Fibroblast of lung (primary cell): ENCODE data around the gene BMP7. TPM values are rescaled to one million over a fixed set of nuclear protein-coding genes. Genes with fewer than 3 reads are reported as not detected.

Source experiments
- DNase-seq, 2 donors: peaks; one replicate each; pipeline versions ENCODE4 v3.0.0 to v3.0.0-alpha.2; 2010; ENCODE audit warnings: low read depth in 2 of 2
- H2AFZ ChIP-seq: 2 replicates; pipeline ENCODE4 v1.5.1; 2012; ENCODE audit warnings: low read length, control low read depth, inconsistent platforms
- H3K27ac ChIP-seq: 2 replicates; pipeline ENCODE4 v1.5.1; 2011; ENCODE audit warnings: low read length, control low read depth; ENCODE audit not compliant: insufficient read depth
- H3K27me3 ChIP-seq: 2 replicates; pipeline ENCODE4 v1.5.1; 2011; ENCODE audit warnings: mild to moderate bottlenecking, low read length; ENCODE audit not compliant: control insufficient read depth, insufficient read depth
- H3K36me3 ChIP-seq: 2 replicates; pipeline ENCODE4 v1.5.1; 2011; ENCODE audit warnings: low read length; ENCODE audit not compliant: control insufficient read depth, insufficient read depth
- H3K4me1 ChIP-seq: 2 replicates; pipeline ENCODE4 v1.5.1; 2011; ENCODE audit warnings: low read length; ENCODE audit not compliant: control insufficient read depth, insufficient read depth; ENCODE audit errors: extremely low read depth
- H3K4me2 ChIP-seq: 2 replicates; pipeline ENCODE4 v1.5.1; 2011; ENCODE audit warnings: low read length, control low read depth; ENCODE audit not compliant: insufficient read depth; ENCODE audit errors: extremely low read depth
- H3K4me3 ChIP-seq, 4 experiments: fragments of 200-600 bp in 1 of 4; sonication (generic) in 1 of 4; replicated peaks in 1 of 4; 2 replicates each; pipeline ENCODE4 v1.5.1; 2011 to 2016; ENCODE audit warnings: low read length in 4 of 4, low read depth in 3 of 4, mild to moderate bottlenecking in 3 of 4, control low read depth in 2 of 4, inconsistent platforms in 1 of 4, mixed read lengths in 1 of 4; ENCODE audit not compliant: insufficient read depth in 1 of 4; ENCODE audit errors: control extremely low read depth in 1 of 4
- H3K79me2 ChIP-seq: 2 replicates; pipeline ENCODE4 v1.5.1; 2012; ENCODE audit warnings: mild to moderate bottlenecking, low read length, inconsistent platforms; ENCODE audit not compliant: control insufficient read depth, insufficient read depth
- H3K9ac ChIP-seq: 2 replicates; pipeline ENCODE4 v1.5.1; 2011; ENCODE audit warnings: mild to moderate bottlenecking, low read length, control low read depth; ENCODE audit not compliant: insufficient read depth
- H3K9me3 ChIP-seq: 2 replicates; pipeline ENCODE4 v1.5.1; 2012; ENCODE audit warnings: low read depth, low read length; ENCODE audit not compliant: control insufficient read depth, insufficient read depth
- H4K20me1 ChIP-seq: 2 replicates; pipeline ENCODE4 v1.5.1; 2011; ENCODE audit warnings: low read length; ENCODE audit not compliant: control insufficient read depth, insufficient read depth; ENCODE audit errors: extremely low read depth
- EZH2 ChIP-seq: IDR thresholded peaks from 2 replicates; pipeline ENCODE4 v1.5.1; 2012; ENCODE audit warnings: low read length, control low read depth, mild to moderate bottlenecking; ENCODE audit errors: missing control alignments
- polyA plus RNA-seq, 2 donors: library from polyadenylated mRNA; depleted of rRNA in 1 of 2; stranded (reverse) in 1 of 2; unstranded in 1 of 2; fragments of >200 nt; gene quantifications; 2 replicates each; pipeline ENCODE4 v1.2.1, GENCODE V29; 2011 to 2012; ENCODE audit warnings: missing spikeins in 1 of 2
- total RNA-seq: library from RNA; depleted of rRNA; stranded (reverse); fragments of >200 nt; gene quantifications from 2 replicates; pipeline ENCODE4 v1.2.1, GENCODE V29; 2014
- TF ChIP-seq, protein P1 (sequence below), 2 donors: IDR thresholded peaks in 1 of 2; conservative IDR thresholded peaks in 1 of 2; 1 replicate in 1 of 2; 2 replicates in 1 of 2; pipeline ENCODE4 v1.5.1; 2011 to 2012; ENCODE audit warnings: low read length in 2 of 2, control low read depth in 1 of 2, inconsistent platforms in 1 of 2, low read depth in 1 of 2, mild to moderate bottlenecking in 1 of 2

Gene BMP7
- total and polyA plus RNA-seq, 2 donors (not counting 1 experiment from before 2014, with no cell fraction given), result not detected

DNA sequence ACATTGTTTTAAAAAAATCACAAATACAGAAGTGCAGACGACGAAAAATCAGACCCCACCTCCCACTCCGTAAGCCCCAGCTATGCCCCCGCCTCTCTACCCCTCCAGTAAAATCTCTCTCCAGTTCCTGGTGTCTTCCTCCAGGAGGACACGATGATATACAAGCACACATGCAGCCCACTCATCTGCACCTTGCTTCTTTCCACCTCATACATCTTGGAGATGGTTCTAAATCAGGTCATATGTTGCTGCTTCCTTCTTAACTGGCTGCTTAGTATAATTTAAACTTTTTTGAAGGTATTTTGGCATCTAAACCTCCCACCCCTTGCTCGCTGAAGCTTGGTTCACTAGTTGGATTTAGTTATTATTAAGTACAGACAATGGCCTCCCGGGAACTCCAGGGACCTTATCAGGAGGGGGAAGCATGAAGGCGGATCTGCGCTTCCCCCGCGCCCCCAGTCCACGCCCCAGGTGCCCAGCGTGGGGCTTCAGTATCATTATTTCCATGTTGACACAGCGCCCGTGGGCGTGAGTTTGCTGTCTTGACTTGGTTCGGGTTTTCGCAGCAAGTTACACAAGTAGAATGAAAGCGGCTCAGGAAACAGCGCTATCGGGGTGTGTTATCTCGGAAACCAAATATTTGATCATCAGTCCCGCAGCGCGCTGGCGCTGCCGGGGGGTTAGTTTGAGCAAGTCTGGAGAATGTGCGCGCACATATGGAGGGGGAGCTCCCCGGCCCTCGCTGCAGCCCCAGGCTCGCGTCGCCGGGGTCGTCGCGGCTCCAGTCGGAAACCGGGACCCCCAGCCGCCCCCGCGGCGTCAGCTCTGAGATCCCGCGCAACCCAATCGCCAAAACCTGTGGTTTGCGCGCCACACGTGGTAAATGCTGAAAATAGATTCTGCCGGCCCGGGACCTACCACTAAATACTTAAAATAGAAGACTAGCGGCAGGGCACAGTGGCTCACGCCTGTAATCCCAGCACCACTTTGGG is 2.3 kb downstream of the BMP7 start:
- Histone ChIP-seq H3K4me3 (no peak overlapping the region), H3K27me3 (peaks cover 33% of the 10 kb centered on the region), H3K9ac (no peak overlapping the region), H3K4me2 (no peak overlapping the region), H3K9me3 (no peaks in the 10 kb centered on the region), H3K27ac (no peak overlapping the region), H3K36me3 (no peaks in the 10 kb centered on the region), H3K79me2 (no peaks in the 10 kb centered on the region), H4K20me1 (no peaks in the 10 kb centered on the region), H2AFZ (no peak overlapping the region), H3K4me1 (no peaks in the 10 kb centered on the region)
- DNase-seq, result no peak
- TF ChIP-seq, protein P1, sequence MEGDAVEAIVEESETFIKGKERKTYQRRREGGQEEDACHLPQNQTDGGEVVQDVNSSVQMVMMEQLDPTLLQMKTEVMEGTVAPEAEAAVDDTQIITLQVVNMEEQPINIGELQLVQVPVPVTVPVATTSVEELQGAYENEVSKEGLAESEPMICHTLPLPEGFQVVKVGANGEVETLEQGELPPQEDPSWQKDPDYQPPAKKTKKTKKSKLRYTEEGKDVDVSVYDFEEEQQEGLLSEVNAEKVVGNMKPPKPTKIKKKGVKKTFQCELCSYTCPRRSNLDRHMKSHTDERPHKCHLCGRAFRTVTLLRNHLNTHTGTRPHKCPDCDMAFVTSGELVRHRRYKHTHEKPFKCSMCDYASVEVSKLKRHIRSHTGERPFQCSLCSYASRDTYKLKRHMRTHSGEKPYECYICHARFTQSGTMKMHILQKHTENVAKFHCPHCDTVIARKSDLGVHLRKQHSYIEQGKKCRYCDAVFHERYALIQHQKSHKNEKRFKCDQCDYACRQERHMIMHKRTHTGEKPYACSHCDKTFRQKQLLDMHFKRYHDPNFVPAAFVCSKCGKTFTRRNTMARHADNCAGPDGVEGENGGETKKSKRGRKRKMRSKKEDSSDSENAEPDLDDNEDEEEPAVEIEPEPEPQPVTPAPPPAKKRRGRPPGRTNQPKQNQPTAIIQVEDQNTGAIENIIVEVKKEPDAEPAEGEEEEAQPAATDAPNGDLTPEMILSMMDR (conservative IDR thresholded peaks at IDR 0.05 in 1 of 2, IDR thresholded peaks at IDR 0.05 in 1 of 2; ENCODE audit: low read depth in 1 of 2, low read length in 2 of 2), result no peak
- TF ChIP-seq EZH2, result no peak

GRCh38 chr20:57262784-57263609 is 3.4 kb downstream of the BMP7 start:
- TF ChIP-seq EZH2, result no peak
- TF ChIP-seq, protein P1 (conservative IDR thresholded peaks at IDR 0.05 in 1 of 2, IDR thresholded peaks at IDR 0.05 in 1 of 2; ENCODE audit: low read depth in 1 of 2, low read length in 2 of 2), result no peak
- H3K4me1 ChIP-seq, result no peaks in the 10 kb centered on the region
- peaks cover 35% of the 10 kb centered on the region for H3K27me3 ChIP-seq

DNA sequence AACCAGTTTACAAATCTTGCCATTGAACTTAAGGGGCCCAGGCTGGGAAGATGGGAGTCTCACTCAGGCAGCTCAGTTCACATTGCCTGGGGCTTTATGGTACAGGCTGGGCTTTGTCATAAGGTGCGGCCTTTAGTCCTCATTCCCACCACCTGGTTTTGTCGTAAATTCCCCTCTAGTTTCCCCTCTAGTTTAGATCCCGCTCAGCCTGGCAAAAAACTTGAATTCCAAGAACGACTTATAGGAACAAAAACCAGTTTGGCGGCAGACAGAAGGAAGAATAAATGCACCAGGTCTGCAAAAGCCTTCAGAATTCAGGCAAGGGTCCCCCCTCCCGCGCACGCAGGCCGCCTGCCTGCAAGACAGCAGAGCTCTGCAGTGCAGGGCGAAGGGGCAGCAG is 4.1 kb downstream of the BMP7 start:
- Histone ChIP-seq H3K36me3 (no peaks in the 10 kb centered on the region), H2AFZ (no peak overlapping the region), H3K9me3 (no peaks in the 10 kb centered on the region), H3K27ac (no peak overlapping the region), H3K4me1 (no peaks in the 10 kb centered on the region), H3K27me3 (peaks cover 35% of the 10 kb centered on the region), H3K9ac (no peak overlapping the region), H3K4me3 (no peak overlapping the region), H3K79me2 (no peaks in the 10 kb centered on the region), H3K4me2 (no peak overlapping the region), H4K20me1 (no peaks in the 10 kb centered on the region)
- TF ChIP-seq, protein P1 (conservative IDR thresholded peaks at IDR 0.05 in 1 of 2, IDR thresholded peaks at IDR 0.05 in 1 of 2; ENCODE audit: low read depth in 1 of 2, low read length in 2 of 2), result no peak
- TF ChIP-seq EZH2, result no peak
- no peak for DNase-seq

More at GRCh38 chr20:57262784-57263609, 3.4 kb downstream of the BMP7 start:
- Histone ChIP-seq H3K4me2 (no peak overlapping the region), H3K9ac (no peak overlapping the region), H3K9me3 (no peaks in the 10 kb centered on the region), H3K27ac (no peak overlapping the region), H2AFZ (no peak overlapping the region), H3K36me3 (no peaks in the 10 kb centered on the region), H4K20me1 (no peaks in the 10 kb centered on the region), H3K79me2 (no peaks in the 10 kb centered on the region), H3K4me3 (no peak overlapping the region)
- no peak for DNase-seq
